Measurements from ENCODE around the gene FBXO34.

GRCh38 chr14:55243386-55243785 lies 27.8 kb upstream of the FBXO34 start:
- TF ChIP-seq, protein P1, sequence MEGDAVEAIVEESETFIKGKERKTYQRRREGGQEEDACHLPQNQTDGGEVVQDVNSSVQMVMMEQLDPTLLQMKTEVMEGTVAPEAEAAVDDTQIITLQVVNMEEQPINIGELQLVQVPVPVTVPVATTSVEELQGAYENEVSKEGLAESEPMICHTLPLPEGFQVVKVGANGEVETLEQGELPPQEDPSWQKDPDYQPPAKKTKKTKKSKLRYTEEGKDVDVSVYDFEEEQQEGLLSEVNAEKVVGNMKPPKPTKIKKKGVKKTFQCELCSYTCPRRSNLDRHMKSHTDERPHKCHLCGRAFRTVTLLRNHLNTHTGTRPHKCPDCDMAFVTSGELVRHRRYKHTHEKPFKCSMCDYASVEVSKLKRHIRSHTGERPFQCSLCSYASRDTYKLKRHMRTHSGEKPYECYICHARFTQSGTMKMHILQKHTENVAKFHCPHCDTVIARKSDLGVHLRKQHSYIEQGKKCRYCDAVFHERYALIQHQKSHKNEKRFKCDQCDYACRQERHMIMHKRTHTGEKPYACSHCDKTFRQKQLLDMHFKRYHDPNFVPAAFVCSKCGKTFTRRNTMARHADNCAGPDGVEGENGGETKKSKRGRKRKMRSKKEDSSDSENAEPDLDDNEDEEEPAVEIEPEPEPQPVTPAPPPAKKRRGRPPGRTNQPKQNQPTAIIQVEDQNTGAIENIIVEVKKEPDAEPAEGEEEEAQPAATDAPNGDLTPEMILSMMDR (IDR thresholded peaks at IDR 0.05), result no peak
- TF ChIP-seq SIN3A (IDR thresholded peaks at IDR 0.05; ENCODE audit: borderline replicate concordance, insufficient read depth, low read depth, low read length) (no peak), TCF7L2 (IDR thresholded peaks at IDR 0.05; ENCODE audit: low read depth, low read length) (no peak), POLR2AphosphoS5 (IDR thresholded peaks at IDR 0.05; ENCODE audit: low read depth, low read length) (no peak)
- TF ChIP-seq, protein P2, sequence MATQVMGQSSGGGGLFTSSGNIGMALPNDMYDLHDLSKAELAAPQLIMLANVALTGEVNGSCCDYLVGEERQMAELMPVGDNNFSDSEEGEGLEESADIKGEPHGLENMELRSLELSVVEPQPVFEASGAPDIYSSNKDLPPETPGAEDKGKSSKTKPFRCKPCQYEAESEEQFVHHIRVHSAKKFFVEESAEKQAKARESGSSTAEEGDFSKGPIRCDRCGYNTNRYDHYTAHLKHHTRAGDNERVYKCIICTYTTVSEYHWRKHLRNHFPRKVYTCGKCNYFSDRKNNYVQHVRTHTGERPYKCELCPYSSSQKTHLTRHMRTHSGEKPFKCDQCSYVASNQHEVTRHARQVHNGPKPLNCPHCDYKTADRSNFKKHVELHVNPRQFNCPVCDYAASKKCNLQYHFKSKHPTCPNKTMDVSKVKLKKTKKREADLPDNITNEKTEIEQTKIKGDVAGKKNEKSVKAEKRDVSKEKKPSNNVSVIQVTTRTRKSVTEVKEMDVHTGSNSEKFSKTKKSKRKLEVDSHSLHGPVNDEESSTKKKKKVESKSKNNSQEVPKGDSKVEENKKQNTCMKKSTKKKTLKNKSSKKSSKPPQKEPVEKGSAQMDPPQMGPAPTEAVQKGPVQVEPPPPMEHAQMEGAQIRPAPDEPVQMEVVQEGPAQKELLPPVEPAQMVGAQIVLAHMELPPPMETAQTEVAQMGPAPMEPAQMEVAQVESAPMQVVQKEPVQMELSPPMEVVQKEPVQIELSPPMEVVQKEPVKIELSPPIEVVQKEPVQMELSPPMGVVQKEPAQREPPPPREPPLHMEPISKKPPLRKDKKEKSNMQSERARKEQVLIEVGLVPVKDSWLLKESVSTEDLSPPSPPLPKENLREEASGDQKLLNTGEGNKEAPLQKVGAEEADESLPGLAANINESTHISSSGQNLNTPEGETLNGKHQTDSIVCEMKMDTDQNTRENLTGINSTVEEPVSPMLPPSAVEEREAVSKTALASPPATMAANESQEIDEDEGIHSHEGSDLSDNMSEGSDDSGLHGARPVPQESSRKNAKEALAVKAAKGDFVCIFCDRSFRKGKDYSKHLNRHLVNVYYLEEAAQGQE (IDR thresholded peaks at IDR 0.05; ENCODE audit: insufficient read depth in 1 of 2, low read depth in 2 of 2, low read length in 1 of 2), result no peak

All from Panc1 (cell line).